GM19351 (cell line): ENCODE measurements around the gene SMTNL2.
"Not testable (repeated sequence)": the region's sequence is repeated elsewhere in the genome, so short reads cannot be mapped to it uniquely, and the experiment has no call there.

Experiments used
- ATAC-seq: cut with Tn5 transposase; IDR thresholded peaks from one replicate; pipeline ENCODE4 v1.9.1; 2021; ENCODE audit warnings: mild to moderate bottlenecking, moderate library complexity; ENCODE audit not compliant: unreplicated experiment

Gene SMTNL2

DNA sequence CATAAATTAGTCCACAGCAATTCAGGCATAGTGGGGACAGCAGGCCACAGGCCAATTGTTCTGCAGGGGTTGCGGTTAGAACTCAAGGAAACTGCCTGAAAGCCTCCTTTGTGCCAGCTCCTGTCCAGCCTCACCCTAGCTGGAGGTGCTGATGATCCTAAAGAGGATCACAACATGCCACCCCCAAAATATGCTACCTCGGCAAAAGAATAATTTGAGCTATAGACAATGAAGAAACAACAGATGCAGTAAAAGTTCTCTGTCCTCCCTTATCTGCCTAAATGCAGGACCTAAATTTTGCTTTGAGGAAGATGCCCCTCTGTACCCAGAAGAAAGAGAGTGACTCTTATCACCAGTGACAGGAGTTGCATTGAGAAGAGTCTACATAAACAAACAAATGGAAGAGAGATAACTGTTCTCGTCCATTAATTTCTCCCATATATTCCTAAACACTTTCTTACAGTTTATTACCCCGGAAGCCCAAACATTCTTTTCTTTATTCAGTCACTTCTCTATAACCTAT, 42.5 kb downstream of the SMTNL2 start:
- ATAC-seq: no peak

GRCh38 chr17:4631431-4631830, 47.1 kb downstream of the SMTNL2 start:
- no peak for ATAC-seq

- no peak for ATAC-seq
These were observed 47.7 kb downstream of the SMTNL2 start for GRCh38 chr17:4631836-4632580.

GRCh38 chr17:4632581-4632920, 48.2 kb downstream of the SMTNL2 start:
- no peak for ATAC-seq

GRCh38 chr17:4633643-4634042, 49.3 kb downstream of the SMTNL2 start:
- ATAC-seq: no peak

- no peak for ATAC-seq
These were observed 50.6 kb downstream of the SMTNL2 start for GRCh38 chr17:4634976-4635375.

GRCh38 chr17:4635823-4636375, 51.6 kb downstream of the SMTNL2 start:
- ATAC-seq: peak; percentile 61

DNA sequence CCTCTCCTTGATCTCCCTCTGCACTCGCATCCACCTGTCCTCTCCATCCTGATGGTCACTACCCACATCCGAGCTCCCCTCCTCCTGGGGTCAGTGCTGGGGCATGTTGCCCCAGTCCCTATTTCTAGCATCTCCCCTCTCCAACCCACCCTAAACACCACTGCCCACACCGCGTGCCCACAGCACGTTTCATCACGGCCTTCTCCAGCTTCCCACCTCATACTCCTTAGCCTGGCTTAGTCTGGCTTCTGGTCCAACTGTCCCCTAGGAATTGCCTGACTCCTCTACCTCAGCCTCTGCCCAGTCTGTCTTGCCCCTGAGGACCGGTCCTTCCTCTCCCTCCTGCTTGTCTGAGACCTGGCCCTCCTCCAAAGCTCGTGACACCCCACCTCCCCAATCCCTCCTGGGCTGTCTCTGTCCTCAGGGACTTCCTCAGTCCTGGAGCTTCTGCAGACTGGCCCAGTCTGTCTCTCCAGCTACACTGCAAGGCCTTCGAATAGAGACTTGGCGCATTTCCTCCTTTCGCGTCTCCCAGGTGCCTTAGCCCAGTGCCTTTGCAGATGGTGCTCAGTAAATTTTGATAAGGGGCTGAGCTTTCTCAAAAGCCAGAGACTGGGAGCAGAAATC, 52.3 kb downstream of the SMTNL2 start:
- no peak for ATAC-seq

DNA sequence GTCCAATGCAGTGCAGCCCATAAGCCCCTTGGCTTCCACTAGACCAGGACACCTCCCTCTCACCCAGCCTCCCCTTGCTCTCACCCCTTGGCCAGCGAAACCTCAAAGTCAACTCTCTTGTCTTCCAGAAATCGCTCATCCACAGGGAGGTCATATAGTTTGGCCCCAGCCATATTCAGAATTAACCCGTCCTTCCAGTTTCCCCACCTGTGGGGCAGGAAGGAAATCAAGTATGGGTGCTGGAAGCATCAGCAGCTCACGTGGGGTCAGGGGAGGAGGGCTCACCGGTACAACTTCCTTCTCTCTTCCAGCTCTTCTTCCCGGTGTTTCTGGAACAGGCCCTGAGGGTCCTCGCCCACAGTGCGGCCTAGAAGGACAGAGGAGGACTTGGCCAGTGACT, 54.4 kb downstream of the SMTNL2 start:
- not testable (repeated sequence) for ATAC-seq

DNA sequence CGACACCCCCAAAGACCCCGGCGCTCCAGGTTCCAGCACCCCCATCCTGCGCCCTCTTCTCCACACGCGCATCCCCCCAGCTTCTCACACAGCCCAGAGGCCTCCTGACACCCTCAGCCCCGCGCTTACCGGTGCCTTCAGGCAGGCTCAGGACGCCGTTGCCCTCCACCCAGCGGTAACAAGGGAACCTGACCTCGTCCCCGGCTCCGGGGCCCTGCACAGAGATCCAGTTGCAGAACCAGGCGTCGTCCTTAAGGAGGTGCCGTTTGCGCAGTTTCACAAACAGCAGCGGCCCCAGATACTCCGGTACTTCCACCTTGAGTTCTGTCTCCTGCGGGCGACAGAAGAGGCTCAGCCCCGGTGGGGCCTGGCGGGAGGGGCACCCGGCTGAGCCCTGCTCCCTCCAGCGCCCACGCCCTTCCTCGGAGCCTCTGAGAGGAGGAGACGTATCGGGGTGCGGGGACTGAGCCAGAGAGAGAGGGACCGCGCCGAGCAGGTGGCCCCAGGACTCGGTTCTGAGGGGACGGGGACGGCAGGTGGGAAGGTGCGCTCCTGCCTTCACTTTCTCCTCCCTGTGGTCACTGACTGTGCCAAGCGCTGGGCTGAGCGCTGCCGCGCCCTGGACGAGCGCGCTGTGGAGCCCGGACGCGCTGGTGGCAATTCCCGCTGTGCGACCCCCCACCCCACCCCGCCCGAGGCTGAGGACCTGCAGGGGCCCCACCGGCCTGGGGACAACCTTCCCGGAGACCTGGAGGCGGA, 55.2 kb downstream of the SMTNL2 start:
- not testable (repeated sequence) for ATAC-seq

- not testable (repeated sequence) for ATAC-seq
These were observed 56.4 kb downstream of the SMTNL2 start for GRCh38 chr17:4640569-4641188.

DNA sequence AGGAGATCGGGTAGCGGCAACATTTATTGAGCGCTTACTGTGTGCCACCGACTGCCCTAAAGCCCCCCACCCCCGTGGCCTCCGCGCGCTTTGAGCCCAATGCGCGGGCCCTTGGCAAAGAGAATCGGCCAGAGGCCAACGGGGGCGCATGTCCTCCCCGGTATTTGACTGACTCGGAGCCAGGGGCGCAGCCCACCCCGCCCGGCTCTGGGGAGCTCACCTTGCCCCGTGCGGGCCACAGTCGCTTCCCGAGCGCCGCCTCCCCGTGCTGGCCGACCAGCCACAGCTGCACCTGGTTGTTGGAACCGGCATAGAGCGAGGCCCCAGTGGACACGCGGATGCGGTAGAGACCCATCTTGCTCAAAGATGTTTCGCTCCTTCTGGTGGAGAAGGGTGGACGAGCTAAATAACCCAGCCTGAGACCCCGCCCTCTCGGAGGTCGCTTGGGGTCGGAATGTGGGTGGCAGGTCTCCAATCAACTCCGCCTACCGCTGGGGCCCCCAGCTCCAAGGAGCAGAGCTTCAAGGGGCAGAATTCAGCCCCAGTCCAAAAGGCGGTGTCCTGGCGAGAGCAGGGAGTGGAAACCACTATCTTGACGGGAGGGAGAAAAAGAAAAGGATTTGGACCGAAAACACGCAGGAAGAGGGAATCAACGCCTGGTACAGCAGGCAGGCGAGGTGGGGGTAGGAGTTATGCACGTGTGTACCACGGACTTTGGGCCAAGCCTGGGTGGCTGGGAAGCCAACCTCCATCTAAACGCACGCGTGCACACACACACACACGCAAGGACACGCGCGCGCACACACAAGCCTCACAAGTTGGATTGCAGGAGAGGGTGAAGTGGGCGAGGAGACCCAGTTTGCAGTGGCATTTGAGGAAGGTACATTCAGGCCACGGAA, 57.2 kb downstream of the SMTNL2 start, which contains the start of gene ALOX15:
ALOX15 (minus strand) TSS at position 382 of the 899 bp plus-strand sequence; CDS start at position 355, 27 bp downstream.
- no peak for ATAC-seq

GRCh38 chr17:4642286-4642685, 58.0 kb downstream of the SMTNL2 start:
- ATAC-seq: no peak

DNA sequence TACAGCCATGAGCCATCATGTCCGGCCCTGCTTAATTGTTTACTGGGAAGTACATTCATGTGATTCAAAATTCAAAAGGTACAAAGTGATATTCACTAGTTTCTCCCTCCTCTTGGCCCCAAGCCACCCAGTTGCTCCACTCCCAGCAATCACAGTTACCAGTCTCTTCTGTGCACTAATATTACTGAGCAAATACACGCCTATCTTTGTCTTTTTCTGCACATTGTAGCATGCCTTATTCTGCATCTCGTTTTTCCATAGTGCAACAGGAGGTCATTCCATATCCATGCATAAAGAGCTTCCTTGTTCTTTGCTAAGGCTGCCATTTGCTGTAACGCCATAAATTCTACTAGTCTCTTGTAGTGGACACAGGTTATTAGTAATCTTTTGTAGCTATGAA, 59.3 kb downstream of the SMTNL2 start:
- no peak for ATAC-seq

GRCh38 chr17:4645642-4646041, 61.3 kb downstream of the SMTNL2 start:
- ATAC-seq: no peak

- no peak for ATAC-seq
These were observed 64.4 kb downstream of the SMTNL2 start for GRCh38 chr17:4648741-4649140.

DNA sequence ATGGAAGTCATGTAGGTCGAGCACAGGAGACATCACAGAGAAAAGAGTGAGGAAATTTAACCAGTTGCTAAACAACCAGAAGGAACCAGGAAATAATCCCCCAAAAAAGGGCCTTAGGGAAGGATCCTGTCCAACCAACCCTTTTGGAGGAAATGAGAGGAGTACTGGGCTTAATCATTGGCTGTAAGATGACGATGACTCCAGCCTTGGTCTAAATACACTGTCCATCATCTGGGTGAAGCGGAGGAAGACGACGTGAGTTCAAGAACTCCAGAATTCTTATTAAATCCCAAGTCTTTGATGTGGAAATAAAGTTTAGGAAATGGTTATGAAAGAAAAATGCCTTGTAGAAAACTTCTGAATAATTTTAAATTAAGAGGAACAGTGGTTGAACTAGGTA, 68.7 kb downstream of the SMTNL2 start:
- no peak for ATAC-seq

DNA sequence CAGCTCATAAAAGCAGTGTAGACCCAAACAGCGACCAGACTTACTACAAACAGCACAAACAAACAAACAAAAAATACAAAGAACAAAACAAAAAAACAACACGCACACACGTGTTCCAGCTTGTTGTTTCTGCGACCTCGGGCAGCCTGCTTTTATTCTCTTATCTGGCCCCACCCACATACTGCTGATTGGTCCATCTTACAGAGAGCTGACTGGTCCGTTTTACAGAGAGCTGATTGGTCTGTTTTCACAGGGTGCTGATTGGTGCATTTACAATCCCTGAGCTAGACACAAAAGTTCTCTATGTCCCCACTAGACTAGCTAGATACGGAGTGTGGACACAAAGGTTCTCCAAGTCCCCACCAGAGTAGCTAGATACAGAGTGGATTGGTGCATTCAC, 71.6 kb downstream of the SMTNL2 start:
- not testable (repeated sequence) for ATAC-seq

DNA sequence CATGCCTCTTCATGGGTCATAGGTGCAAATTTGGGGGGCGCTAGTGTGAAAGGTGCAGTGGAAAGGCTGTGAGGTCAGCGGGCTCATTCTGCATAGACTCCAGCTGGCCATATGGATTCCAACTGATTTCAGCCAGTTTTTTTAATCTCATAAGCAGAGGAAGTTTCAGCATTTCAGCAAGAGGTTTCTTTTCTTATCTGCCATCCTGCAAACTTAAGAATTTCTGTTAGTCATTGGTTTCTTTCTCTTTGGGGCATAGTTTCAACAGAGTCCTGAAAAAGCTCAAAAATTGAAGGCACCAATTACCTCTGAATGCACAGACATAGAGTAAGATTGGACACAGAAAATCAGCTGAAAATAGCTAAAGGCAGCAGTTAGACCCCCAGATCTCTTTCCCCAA, 73.3 kb downstream of the SMTNL2 start:
- no peak for ATAC-seq
